ENCODE measurements around the gene DNAI7.

The DNAI7 gene

DNA sequence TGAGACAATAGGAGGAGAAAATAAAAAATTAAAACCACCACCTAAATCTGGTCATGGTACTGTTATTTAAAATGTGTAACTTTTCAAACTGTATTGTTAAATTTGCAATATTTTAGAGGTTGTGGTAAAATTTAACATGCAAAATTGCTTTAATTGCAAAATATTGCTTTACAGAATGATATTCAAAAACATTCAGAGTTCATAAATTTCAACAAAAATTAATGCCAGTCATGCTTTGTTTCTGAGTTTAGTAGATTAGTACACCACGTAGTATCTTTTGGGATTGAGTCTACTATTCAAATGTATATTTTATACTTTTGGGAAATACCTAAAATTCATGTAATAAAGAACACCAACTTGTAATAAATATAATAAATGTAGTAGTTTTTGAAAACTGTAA, 18.4 kb upstream of the DNAI7 start:
- no peak overlapping the region for H3K4me3 ChIP-seq (ENCODE audit: insufficient read length, low read depth)
- no peaks in the 10 kb centered on the region for H3K27me3 ChIP-seq (ENCODE audit: insufficient read depth, insufficient read length)
- no peak overlapping the region for H3K9ac ChIP-seq (ENCODE audit: insufficient read length, low read depth)
- TF ChIP-seq YY1 (IDR thresholded peaks at IDR 0.05; ENCODE audit: insufficient read depth, insufficient read length): no peak
- TF ChIP-seq SUZ12 (IDR thresholded peaks at IDR 0.05; ENCODE audit: extremely low read depth, insufficient read depth, insufficient read length): no peak
- no peak for TF ChIP-seq ZNF274 (IDR thresholded peaks at IDR 0.05; ENCODE audit: low read depth, low read length)
- no peak for DNase-seq (ENCODE audit: low read depth, low spot score)
- H3K9me3 ChIP-seq (ENCODE audit: insufficient read depth, low read length): no peaks in the 10 kb centered on the region
- H3K4me1 ChIP-seq (ENCODE audit: insufficient read depth, insufficient read length): no peaks in the 10 kb centered on the region
- H3K36me3 ChIP-seq (ENCODE audit: insufficient read depth, insufficient read length, low read length): peaks cover 42% of the 10 kb centered on the region

DNA sequence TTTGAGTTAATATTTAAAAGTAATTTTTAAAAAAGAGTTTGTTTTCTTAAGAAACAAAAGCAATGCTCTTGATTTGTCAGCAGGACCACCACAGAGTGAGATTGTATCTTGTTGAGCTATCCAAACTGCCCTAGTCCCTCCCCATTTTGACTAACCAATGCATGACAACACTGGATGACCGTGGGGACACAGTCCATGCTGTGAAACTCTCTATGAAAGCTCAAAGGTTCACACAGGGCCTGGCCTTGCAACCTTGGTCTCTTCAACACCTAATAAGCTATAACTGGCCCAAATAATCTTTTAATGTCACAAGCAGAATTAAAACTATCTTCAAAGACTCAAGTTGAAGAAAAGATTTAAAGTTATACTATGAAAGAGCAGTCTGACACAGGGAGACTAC, 13.6 kb upstream of the DNAI7 start:
- peaks cover 64% of the 10 kb centered on the region for H3K36me3 ChIP-seq (ENCODE audit: insufficient read depth, insufficient read length, low read length)
- no peak for DNase-seq (ENCODE audit: low read depth, low spot score)

DNA sequence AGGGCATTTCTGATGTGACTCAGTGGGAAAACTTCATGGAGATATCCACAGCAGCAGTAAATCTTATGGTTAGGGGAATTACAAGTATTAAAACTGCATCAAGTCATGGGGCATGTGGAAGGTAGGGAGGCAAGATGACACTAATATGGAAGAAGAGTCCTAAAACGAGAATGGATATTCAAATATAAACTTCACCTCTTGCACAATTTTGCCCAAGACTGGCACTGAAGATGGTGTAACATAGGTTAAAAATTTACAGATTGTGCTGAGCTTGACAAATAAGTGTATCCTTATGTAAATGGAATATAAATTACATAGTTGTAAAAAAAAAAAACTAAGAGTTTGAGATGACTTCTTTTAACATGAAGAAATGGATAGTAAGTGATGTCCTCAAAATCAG, 12.9 kb upstream of the DNAI7 start:
- no peaks in the 10 kb centered on the region for H3K9me3 ChIP-seq (ENCODE audit: insufficient read depth, low read length)
- DNase-seq (ENCODE audit: low read depth, low spot score): no peak
- H3K27me3 ChIP-seq (ENCODE audit: insufficient read depth, insufficient read length): no peaks in the 10 kb centered on the region
- no peaks in the 10 kb centered on the region for H3K4me1 ChIP-seq (ENCODE audit: insufficient read depth, insufficient read length)
- TF ChIP-seq YY1 (IDR thresholded peaks at IDR 0.05; ENCODE audit: insufficient read depth, insufficient read length): no peak
- TF ChIP-seq SUZ12 (IDR thresholded peaks at IDR 0.05; ENCODE audit: extremely low read depth, insufficient read depth, insufficient read length): no peak
- TF ChIP-seq ZNF274 (IDR thresholded peaks at IDR 0.05; ENCODE audit: low read depth, low read length): no peak
- H3K4me3 ChIP-seq (ENCODE audit: insufficient read length, low read depth): no peak overlapping the region
- H3K36me3 ChIP-seq (ENCODE audit: insufficient read depth, insufficient read length, low read length): peaks cover 64% of the 10 kb centered on the region
- no peak overlapping the region for H3K9ac ChIP-seq (ENCODE audit: insufficient read length, low read depth)

More for the DNA sequence above, 13.6 kb upstream of the DNAI7 start:
- no peaks in the 10 kb centered on the region for H3K4me1 ChIP-seq (ENCODE audit: insufficient read depth, insufficient read length)
- no peaks in the 10 kb centered on the region for H3K9me3 ChIP-seq (ENCODE audit: insufficient read depth, low read length)
- no peak for TF ChIP-seq ZNF274 (IDR thresholded peaks at IDR 0.05; ENCODE audit: low read depth, low read length)
- H3K27me3 ChIP-seq (ENCODE audit: insufficient read depth, insufficient read length): no peaks in the 10 kb centered on the region
- H3K9ac ChIP-seq (ENCODE audit: insufficient read length, low read depth): no peak overlapping the region
- H3K4me3 ChIP-seq (ENCODE audit: insufficient read length, low read depth): no peak overlapping the region

DNA sequence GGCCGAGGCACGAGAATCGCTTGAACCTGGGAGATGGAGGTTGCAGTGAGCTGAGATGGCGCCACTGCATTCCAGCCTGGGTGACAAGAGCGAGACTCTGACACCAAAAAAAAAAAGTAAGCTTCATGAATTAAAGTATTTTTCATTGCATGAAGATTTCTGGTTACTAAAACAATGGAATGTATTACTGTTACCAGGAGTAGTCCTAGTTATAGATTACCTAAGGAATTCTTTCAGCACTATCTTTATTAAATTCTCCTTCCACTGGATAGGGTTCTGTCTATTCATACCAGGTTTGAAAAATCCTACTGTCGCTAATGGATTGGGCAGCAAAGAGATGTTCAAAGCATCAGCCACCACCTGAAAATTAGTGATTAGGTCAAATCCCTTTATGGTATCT, 12.5 kb upstream of the DNAI7 start:
- DNase-seq (ENCODE audit: low read depth, low spot score): no peak
- no peaks in the 10 kb centered on the region for H3K27me3 ChIP-seq (ENCODE audit: insufficient read depth, insufficient read length)
- TF ChIP-seq YY1 (IDR thresholded peaks at IDR 0.05; ENCODE audit: insufficient read depth, insufficient read length): no peak
- no peak for TF ChIP-seq SUZ12 (IDR thresholded peaks at IDR 0.05; ENCODE audit: extremely low read depth, insufficient read depth, insufficient read length)
- TF ChIP-seq ZNF274 (IDR thresholded peaks at IDR 0.05; ENCODE audit: low read depth, low read length): no peak
- no peak overlapping the region for H3K9ac ChIP-seq (ENCODE audit: insufficient read length, low read depth)
- H3K4me3 ChIP-seq (ENCODE audit: insufficient read length, low read depth): no peak overlapping the region
- peaks cover 66% of the 10 kb centered on the region for H3K36me3 ChIP-seq (ENCODE audit: insufficient read depth, insufficient read length, low read length)
- H3K9me3 ChIP-seq (ENCODE audit: insufficient read depth, low read length): no peaks in the 10 kb centered on the region
- no peaks in the 10 kb centered on the region for H3K4me1 ChIP-seq (ENCODE audit: insufficient read depth, insufficient read length)

DNA sequence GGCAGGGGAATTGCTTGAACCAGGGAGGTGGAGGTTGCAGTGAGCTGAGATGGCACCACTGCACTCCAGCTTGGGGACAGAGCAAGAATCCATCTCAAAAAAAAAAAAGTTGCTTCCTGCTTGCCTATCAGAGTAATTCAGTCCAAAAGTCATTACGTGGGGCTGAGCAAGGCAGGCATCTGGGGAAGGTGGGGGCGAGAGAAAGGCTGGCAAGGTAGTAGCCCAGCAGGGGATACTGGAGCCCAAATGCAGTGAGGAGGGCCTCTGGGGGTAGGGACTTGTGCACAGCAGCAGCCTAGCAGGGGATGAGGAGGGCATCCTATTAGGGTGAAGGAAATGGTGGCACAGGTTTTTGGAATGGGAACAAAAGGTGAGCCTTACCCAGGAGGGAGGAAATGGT, 7.2 kb upstream of the DNAI7 start:
- Histone ChIP-seq H3K27me3 (ENCODE audit: insufficient read depth, insufficient read length) (no peaks in the 10 kb centered on the region), H3K4me1 (ENCODE audit: insufficient read depth, insufficient read length) (no peaks in the 10 kb centered on the region), H3K36me3 (ENCODE audit: insufficient read depth, insufficient read length, low read length) (peaks cover 44% of the 10 kb centered on the region), H3K4me3 (ENCODE audit: insufficient read length, low read depth) (no peak overlapping the region), H3K9ac (ENCODE audit: insufficient read length, low read depth) (no peak overlapping the region), H3K9me3 (ENCODE audit: insufficient read depth, low read length) (no peaks in the 10 kb centered on the region)
- TF ChIP-seq ZNF274 (IDR thresholded peaks at IDR 0.05; ENCODE audit: low read depth, low read length) (no peak), YY1 (IDR thresholded peaks at IDR 0.05; ENCODE audit: insufficient read depth, insufficient read length) (no peak), SUZ12 (IDR thresholded peaks at IDR 0.05; ENCODE audit: extremely low read depth, insufficient read depth, insufficient read length) (no peak)
- DNase-seq (ENCODE audit: low read depth, low spot score): no peak

DNA sequence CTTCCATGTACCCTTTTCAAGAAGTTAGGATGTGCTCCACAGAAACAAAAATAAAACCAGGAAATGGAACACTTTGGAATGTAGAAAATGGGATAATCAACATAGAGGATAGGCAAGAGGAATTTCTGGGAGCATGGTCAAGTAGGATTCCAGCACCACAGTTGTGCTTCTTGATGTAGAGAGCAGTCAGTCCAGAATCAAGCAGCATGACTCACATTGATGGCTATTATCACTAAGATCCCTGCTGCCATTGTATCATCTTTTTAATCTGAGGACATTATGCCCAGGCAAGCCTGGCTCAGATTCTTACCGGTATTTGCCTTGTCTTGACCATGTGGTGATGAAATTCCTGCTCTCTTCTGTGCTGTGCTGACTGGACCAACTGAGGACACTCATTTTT, 5.7 kb upstream of the DNAI7 start:
- Histone ChIP-seq H3K9me3 (ENCODE audit: insufficient read depth, low read length) (no peaks in the 10 kb centered on the region), H3K36me3 (ENCODE audit: insufficient read depth, insufficient read length, low read length) (peaks cover 33% of the 10 kb centered on the region), H3K4me1 (ENCODE audit: insufficient read depth, insufficient read length) (no peaks in the 10 kb centered on the region), H3K27me3 (ENCODE audit: insufficient read depth, insufficient read length) (no peaks in the 10 kb centered on the region), H3K9ac (ENCODE audit: insufficient read length, low read depth) (no peak overlapping the region), H3K4me3 (ENCODE audit: insufficient read length, low read depth) (no peak overlapping the region)
- TF ChIP-seq SUZ12 (IDR thresholded peaks at IDR 0.05; ENCODE audit: extremely low read depth, insufficient read depth, insufficient read length) (no peak), ZNF274 (IDR thresholded peaks at IDR 0.05; ENCODE audit: low read depth, low read length) (no peak), YY1 (IDR thresholded peaks at IDR 0.05; ENCODE audit: insufficient read depth, insufficient read length) (no peak)
- no peak for DNase-seq (ENCODE audit: low read depth, low spot score)

DNA sequence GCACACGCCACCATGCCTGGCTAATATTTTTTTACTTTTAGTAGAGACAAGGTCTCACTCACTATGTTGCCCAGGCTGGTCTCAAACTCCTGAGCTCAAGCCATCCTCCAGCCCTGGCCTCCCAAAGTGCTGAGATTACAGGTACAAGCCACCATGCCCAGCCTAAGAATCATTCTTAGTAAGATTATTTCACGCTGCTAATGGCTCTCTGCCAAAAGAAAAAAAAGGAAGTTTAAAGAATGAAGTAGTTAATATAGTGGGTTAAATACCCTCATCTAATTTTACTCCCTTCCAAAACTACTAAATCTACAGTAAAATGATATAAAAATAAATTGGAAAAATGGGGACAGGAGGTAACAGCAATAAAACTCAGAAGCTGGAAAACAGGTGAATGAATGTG, 2.6 kb upstream of the DNAI7 start:
- no peak overlapping the region for H3K9ac ChIP-seq (ENCODE audit: insufficient read length, low read depth)
- H3K27me3 ChIP-seq (ENCODE audit: insufficient read depth, insufficient read length): no peaks in the 10 kb centered on the region
- H3K9me3 ChIP-seq (ENCODE audit: insufficient read depth, low read length): no peaks in the 10 kb centered on the region
- no peak overlapping the region for H3K4me3 ChIP-seq (ENCODE audit: insufficient read length, low read depth)
- peaks cover 16% of the 10 kb centered on the region for H3K36me3 ChIP-seq (ENCODE audit: insufficient read depth, insufficient read length, low read length)
- DNase-seq (ENCODE audit: low read depth, low spot score): no peak
- TF ChIP-seq ZNF274 (IDR thresholded peaks at IDR 0.05; ENCODE audit: low read depth, low read length) (no peak), YY1 (IDR thresholded peaks at IDR 0.05; ENCODE audit: insufficient read depth, insufficient read length) (no peak), SUZ12 (IDR thresholded peaks at IDR 0.05; ENCODE audit: extremely low read depth, insufficient read depth, insufficient read length) (no peak)
- no peaks in the 10 kb centered on the region for H3K4me1 ChIP-seq (ENCODE audit: insufficient read depth, insufficient read length)

DNA sequence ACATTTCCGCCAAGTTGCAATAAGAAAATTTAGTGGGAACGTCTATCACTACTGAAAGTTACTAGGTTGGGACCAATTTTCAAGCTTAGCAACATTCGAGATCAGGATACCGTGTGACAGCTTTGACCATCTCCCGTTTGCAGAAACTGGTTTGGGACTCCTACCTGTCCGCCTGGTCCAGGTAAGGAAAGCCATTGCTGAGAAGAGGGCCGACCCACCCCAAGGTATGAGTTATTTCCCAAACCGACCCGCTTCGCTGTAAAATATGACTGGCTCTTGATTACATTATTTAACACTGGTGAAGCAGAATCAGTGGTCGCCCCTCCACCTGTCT, 271 bp downstream of the DNAI7 start:
- Histone ChIP-seq H3K4me1 (ENCODE audit: insufficient read depth, insufficient read length) (no peaks in the 10 kb centered on the region), H3K9me3 (ENCODE audit: insufficient read depth, low read length) (no peaks in the 10 kb centered on the region), H3K4me3 (ENCODE audit: insufficient read length, low read depth) (peak overlapping the region; percentile 58), H3K36me3 (ENCODE audit: insufficient read depth, insufficient read length, low read length) (peaks cover 10% of the 10 kb centered on the region), H3K9ac (ENCODE audit: insufficient read length, low read depth) (no peak overlapping the region), H3K27me3 (ENCODE audit: insufficient read depth, insufficient read length) (no peaks in the 10 kb centered on the region)
- TF ChIP-seq SUZ12 (IDR thresholded peaks at IDR 0.05; ENCODE audit: extremely low read depth, insufficient read depth, insufficient read length) (no peak), YY1 (IDR thresholded peaks at IDR 0.05; ENCODE audit: insufficient read depth, insufficient read length) (no peak), ZNF274 (IDR thresholded peaks at IDR 0.05; ENCODE audit: low read depth, low read length) (no peak)
- DNase-seq (ENCODE audit: low read depth, low spot score): no peak
